HG02852 (cell line): ENCODE measurements around the gene APBA2.

ENCODE experiments used
- ATAC-seq: cut with Tn5 transposase; IDR thresholded peaks from one replicate; pipeline ENCODE4 v1.9.1; 2021; ENCODE audit warnings: mild to moderate bottlenecking, moderate library complexity; ENCODE audit not compliant: unreplicated experiment

APBA2 gene

DNA sequence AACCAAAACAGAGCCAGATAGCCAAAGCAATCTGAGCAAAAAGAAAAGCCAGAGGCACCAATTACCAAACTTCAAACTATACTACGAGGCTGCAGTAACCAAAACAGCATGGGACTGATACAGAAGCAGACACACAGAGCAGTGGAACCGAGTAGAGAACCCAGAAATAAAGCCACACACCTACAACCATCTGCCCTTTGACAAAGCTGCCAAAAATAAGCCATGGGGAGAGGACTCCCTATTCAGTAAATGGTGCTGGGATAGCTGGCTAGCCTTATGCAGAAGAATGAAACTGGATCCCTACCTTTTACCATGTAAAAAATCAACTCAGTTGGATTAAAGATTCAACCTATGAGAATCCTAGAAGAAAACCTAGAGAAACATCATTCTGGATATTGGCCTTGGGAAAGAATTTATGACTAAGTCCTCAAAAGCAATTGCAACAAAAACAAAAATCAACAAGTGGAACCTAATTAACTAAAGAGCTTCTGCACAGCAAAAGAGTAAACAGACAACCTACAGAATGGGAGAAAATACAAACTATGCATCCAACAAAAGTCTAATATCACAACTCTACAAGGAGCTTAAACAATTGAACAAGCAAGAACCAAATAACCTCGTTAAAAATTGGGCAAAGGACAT is 95.1 kb downstream of the APBA2 start:
- ATAC-seq = no peak

DNA sequence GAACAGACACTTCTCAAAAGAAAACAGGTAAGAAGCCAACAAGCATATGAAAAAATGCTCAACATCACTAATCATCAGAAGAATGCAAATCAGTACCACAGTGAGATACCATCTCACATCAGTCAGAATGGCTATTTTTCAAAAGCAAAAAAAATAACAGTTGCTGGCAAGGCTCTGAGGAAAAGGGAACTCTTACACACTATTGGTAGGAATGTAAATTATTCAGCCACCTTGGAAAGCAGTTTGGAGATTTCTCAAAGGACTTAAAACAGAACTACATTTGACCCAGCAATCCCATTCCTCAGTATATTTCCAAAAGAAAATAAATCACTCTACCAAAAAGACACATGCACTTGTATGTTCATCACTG is 95.6 kb downstream of the APBA2 start:
- no peak for ATAC-seq

DNA sequence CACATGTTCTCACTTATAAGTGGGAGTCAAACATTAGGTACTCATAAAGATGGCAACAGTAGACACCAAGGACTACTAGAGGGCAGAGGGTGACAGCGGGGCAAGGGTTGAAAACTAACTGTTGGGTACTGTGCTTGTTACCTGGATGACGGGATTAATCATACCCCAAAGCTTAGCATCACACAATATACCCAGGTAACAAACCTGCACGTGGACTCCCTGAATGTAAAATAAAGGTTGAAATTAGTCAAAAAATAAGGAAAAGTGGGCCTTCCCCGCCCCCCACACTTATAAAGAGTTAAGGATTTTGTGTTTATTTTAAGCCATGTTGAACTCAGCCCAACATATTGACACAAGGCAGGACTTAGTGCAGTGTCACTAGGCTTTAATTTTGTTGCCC is 96.1 kb downstream of the APBA2 start:
- no peak for ATAC-seq

DNA sequence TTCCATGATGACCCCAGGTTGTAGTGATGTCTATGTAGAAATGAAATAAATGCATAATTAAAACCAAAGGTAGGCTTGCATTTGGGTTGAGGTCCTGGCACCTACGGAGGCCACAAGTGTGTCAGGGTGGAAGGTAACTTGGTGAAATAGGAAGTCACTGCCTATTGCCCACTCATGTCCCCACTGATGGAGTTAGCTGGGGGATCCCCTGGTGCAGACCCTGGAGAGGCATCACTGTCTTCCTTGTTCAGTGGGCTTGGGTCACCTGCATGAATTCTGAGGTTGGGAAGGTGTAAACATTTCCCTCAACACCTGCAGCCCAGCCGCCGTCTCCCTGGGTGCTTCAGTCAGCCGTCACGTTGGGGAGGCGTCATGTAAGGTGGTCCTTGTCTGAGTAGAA is 97.1 kb downstream of the APBA2 start:
- ATAC-seq = no peak

DNA sequence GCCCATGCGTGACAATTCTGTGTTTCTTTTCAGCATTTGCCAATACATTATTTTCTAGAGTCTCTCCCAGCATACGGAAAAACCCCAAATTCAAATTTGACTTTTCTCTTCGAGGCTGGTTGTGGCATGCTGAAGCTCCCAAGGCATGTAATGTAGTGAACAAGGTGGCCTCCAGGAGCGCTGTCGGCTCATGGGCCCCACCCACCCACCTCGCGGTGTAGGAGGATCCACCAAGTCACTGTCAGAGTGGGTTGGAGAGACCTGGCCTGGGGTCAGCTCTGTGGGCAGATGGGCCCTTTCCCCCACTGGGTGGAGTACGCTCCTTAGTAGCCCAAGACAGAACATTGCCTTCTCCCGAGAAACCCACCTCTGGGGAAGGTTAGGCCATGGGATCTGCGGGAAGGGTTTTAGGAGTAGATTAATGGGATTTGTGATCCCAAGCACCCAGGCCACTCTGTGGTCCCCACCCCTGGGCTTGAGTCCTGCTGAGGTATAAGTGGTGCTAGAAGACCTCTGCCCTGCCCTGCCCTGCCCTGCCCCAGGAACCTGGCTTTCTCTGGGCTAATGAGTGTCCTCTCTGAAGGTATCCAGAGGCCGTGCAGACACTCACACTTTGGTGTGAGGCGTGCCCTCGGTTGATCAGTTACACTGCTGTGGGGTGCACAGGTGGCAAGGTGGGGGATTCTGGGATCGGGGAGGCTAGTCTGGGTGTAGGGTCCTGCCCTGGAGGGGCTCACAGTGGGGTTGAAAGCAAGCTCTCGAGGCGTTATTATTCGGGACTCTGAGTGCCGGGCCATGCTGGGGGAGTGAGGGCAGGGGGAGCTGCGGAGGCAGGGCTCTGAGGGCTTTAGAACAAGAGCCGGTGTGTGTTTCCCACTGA is 97.9 kb downstream of the APBA2 start:
- no peak for ATAC-seq

DNA sequence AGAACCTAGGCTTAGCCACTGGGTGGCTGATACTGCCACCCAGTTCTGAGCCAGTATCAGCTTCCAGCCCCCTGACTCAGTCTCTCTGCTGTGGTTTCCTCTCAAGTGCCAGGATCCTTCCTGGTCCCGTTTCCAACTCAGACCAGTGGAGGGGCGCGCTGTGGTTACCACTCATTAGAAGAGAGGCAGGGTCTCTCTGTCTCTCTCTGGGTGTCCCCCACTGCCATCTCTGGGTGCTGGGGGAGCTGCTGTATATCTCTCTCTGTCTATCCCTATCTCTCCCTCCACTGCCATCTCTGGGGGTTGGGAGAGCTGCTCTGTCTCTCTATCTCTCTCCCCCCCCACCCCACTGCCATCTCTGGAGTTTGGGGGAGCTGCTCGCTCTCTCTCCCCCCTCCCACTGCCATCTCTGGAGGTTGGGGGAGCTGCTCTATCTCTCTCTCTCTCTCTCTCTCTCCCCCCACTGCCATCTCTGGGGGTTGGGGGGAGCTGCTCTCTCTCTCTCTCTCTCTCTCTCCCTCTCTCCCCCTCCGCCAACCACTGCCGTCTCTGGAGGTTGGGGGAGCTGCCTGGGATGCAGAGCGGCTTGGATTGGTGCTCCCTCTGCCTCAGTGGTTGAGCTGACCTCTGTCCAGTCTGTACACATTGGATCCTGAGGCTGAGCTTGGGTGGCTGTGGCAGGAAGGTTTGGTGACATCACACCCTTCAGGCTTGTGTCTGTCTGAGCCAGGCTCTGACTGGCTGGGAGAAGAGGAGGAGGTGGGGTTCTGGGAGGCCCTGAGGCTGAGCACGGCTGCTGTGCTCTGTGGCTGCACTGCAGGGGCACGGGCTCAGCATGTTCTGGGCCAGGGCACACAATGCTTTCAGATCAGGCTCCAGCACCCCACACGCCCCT is 98.9 kb downstream of the APBA2 start:
- ATAC-seq = no peak

DNA sequence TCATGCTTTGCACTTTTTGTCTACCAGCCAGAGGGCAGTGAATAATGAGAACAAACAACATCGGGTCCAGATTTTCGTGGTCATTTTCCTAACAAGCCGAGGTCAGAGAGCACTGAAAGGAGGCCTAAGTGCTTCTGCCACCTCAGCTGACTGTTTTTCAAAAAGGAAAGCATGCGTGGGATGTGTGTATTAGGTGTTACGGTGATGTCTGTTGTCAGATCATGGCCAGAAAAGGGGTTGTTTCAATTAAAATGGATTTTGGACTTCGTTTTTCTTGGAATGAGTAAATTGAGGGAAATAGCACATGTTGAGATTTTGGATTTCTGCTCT is 99.5 kb downstream of the APBA2 start:
- no peak for ATAC-seq

DNA sequence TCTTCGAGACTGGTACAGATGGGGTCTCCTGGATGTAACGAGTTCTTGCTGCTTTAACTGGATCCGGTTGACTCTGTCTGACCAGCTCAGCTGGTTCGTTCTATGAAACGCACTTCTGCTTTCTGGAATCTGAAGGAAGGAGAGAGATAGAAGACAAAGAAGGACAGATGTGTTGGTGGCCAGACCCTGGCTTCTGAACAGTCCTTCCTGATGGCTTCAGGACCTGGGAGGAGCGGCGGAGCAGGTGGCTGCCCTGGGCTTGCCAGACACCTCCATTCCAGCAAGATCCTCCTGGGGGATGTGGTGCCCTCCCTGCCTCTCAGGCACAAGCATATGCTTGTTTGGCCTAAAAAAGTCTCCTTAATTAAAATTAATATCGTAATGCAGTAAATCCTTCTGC is 99.9 kb downstream of the APBA2 start:
- no peak for ATAC-seq

DNA sequence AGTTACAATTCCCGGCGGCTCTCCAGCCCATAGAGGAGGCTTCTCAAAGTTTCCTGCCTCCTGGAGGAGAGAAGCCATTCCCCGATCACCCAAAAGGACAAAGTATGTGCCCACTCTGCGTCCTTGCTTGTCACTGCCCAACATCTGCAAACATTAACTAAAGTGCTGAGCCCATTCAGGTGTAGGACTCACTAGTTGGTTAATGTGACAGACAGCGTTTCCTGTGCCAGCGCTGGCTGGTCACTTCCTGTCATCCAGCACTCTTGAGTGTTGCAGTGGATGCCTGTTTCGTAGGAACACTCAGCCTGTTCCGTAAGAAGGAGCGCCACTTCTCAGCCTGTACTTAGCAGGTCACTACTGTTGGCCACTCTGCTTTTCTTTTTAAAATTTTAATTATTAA is 100.3 kb downstream of the APBA2 start:
- ATAC-seq = no peak

DNA sequence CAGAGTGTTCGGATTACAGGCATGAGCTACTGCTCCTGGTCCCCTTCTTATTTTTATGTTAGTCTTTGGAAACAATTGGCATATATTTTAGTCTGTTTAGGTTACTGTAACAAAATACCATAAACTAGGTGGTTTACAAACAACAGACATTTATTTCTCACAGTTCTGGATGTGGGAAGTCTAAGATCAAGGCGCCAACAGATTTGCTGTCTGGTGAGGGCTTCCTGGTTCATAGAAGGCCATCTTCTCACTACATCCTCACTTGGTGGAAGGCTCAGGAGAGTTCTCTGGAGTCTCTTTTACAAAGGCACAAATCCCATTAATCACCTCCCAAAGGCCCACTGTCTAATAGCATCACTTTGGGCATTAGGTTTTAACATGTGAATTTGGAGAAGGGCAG is 101.0 kb downstream of the APBA2 start:
- no peak for ATAC-seq

DNA sequence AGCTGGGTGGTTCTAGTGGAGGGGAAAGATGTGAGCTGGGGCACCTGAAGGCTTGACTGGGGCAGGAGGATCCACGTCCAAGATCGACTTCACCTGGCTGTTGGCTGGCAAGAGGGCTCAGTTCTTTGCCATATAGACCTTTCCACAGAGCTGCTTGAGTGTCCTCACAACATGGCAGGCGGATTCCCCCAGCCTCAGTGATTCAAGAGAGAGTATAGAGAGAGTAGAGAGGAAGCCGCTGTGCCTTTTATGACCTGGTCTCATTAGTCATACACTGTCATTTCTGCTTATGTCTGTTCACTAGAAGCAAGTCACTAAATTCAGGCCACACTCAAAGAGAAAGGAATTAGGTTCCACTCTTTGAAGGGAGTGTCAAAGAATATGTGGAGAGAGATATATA is 101.6 kb downstream of the APBA2 start:
- ATAC-seq = no peak

DNA sequence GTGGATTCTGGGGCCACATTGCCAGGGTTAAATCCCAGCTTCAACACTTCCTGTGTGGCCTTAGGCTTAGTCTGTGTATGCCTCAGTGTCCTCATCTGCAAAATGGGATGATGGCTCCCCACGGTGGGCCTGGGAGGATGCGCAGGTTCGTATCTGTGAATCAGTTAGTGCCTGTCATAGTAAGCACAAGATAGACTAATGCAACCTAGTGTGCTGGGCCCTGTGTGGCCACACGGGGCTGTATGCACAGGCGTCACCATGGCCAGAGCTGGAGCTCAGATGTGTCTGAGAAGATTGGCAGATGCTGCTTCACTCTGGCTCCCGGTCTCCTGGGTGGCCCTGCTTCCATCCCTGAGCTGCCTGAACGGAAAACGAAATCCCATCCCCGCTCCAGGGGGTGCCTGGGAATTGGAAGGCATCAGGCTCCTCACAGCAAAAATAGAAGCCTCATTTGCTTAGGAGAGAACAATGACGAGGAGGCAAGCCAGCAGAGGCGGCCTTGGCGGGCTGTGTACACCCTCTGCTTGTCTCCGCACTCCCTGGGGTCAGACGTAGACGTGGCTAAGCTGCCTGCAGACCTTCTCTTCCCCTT is 103.6 kb downstream of the APBA2 start:
- ATAC-seq = no peak

DNA sequence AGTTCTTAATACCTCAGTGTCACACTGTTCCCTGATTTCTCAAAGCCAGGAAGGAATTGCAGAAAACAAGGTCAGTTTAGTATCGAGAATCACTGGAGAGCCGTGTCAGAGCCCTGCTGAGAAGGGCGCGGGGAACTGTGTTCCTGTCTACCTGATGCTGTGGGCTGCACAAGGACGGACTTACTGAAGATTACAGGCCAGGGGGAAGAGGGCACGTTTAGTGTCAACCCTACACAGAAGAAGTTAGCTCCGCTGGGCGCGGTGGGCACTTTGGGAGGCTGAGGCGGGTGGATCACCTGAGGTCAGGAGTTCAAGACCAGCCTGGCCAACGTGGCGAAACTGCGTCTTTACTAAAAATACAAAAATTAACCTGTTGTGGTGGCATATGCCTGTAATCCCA is 104.1 kb downstream of the APBA2 start:
- no peak for ATAC-seq

DNA sequence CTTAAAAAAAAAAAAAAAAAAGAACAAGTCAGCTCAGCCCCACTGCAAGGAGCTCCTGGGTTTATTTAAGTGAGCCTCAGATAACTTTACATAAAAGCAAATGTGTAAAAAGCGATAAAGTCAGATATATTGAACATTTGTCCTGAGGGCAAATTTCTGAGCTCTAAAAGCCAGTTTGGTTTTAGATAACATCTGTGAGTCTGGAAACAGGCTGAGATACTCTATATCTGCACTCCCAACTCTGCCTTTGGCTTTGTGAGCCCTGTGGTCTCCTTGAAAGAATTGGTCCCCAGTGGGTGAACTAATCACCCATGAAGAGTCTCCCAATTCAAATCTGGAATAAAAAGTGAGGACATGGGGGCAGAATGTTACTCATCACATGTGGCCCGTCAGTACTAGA is 104.6 kb downstream of the APBA2 start:
- ATAC-seq = no peak

DNA sequence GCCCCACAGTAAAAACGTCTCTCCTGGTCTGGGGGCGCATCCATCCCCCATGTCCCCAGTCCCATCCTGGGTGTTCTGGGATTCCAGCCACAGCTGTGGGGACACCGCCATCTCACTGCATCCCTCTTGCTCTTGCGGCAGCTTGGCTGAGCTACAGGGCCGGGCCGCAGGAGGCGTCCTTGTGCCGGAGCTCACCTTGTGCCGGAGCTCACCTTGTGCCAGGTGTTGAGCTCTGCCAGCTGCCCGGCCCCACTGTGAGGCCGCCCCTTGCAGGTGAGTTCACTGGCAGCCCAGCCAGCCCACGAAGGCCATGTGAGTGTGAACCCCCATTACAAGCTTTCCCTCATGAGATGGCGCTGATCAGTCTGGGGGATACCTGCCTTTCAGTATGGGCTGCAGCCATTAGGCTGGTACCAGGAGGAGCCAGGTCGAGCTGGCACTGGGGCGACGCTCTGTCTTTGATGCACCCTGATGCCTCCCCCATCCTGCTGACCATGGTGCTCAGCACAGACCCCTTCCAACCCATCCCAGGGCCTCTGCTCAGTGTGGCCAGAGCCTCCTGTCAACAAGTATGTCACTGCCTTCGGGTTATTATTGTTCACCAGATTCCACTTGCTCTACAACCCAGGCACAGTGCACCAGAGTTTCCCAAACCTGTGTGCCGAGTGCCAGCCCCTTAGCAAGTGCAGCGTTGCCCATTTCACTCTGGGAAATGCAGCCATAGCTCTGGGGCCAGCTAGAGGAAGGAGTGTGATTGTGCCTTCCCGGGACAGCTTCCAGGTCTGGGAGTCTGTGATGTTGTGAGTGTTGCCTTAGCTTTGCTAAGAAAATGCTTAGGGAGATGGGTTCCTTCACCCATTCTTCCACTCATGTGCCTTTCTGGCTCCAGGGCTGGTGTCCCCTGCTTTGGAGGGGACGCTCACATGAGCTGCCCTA is 105.7 kb downstream of the APBA2 start:
- no peak for ATAC-seq

DNA sequence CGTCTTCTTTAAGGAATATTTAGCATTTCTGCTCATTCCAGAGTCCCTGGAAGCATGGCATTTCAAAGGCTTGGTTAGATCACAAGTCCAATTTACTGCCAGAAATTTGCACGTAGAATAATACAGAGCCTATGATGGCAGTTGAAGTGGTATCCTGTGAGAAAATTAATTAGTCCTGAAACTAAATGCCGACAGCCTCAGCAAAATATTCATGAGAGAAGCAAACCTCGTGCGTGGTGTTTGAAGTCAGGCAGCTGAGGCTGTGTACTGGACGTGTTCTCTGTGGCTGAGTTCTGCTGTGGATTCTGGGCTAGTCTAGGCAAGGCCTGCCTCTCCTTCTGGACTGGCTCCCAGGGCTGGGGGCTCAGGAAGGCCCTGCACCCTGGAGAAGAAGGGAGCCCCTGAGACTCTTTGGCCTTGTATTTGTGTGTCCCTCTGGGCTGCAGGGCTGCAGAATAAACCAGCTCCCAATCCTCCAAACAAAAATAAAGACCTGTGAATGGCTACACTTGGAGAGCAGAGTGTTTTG is 106.6 kb downstream of the APBA2 start:
- ATAC-seq = no peak

DNA sequence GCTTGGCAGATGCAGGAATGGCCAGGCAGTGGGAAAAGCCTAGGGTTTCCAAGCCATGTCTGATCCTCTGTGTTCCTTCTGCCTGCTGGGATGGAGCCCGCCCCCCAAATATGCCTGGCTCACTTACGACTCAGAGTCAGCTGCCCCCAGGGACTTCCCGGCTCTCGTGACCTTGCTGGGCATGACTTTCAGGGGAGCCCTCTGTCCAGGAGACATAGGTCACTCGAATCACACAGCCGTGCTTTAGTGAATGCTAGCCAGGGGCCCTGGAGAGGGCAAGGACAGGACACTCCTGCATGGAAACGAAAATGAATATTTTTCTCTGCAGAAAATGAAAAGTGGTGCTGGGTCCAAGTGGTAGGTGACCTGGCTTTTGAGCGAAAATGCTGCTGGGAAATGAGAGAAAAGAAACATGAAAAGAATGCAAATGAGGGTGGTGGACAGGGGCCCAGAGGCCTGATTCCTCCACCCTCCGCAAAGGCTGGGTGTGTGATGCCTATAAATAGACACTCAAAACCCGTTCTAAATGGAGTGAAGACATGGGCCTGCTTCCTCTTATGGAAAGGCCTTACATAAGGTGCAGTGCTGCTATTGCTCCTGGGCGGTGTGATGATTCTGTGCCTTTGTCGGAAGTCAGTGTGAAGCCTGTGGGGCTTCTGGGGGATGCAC is 107.4 kb downstream of the APBA2 start:
- no peak for ATAC-seq

DNA sequence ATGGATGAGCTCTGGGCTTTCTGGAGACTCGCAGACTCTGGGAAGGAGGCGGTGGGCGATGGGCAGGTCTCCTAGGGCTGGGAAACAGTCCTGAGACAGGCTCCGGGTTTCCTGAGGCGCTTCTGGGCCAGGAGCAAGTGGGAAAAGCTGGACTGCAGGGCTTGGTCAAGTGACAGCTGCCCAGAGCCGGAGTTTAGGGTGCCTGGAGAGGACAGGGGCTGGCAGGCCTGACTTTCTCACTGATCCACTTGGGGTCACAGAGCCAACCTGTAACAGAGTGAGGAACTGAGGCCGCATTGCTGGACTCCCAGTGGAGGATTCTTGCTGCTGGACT is 107.9 kb downstream of the APBA2 start:
- ATAC-seq = no peak

DNA sequence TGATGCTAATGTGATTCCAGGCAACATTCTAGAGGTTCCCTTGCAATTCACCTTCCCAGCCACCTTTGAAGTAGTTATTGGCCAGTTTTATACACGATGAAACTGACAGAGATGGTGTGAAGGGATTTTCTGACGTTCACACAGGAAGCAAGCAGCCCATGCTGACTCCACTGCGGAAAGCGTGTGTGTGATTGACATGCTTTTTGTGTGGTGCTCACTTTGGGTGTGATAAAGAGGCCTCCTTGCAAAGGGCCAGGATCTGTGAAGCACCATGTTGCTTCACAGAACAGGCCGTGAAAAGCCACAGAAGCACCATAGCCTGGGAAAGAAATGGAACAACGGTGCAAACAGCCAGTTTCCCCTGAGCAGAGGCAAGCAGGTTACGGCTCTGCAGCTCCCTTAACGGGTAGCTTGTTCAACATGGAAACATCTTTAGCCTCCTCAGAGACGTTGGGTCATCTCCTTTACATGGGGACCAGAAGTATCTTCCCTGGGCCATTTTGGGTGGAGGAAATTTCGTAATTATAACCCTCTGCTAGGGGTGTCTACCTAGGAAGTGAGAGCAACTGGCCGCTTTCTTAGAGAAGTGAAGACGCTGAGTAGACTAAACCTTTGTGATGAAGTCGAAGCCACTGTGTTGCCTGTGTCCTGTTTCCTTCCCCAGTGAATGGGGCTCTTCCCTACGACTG is 108.5 kb downstream of the APBA2 start:
- no peak for ATAC-seq
